ENCODE measurements around the gene RYR1. TPM values are rescaled to one million over a fixed set of nuclear protein-coding genes. Genes with fewer than 3 reads are reported as not detected.

Gene RYR1
- total RNA-seq, 1 donor from 2014 or later = 0.32 TPM

DNA sequence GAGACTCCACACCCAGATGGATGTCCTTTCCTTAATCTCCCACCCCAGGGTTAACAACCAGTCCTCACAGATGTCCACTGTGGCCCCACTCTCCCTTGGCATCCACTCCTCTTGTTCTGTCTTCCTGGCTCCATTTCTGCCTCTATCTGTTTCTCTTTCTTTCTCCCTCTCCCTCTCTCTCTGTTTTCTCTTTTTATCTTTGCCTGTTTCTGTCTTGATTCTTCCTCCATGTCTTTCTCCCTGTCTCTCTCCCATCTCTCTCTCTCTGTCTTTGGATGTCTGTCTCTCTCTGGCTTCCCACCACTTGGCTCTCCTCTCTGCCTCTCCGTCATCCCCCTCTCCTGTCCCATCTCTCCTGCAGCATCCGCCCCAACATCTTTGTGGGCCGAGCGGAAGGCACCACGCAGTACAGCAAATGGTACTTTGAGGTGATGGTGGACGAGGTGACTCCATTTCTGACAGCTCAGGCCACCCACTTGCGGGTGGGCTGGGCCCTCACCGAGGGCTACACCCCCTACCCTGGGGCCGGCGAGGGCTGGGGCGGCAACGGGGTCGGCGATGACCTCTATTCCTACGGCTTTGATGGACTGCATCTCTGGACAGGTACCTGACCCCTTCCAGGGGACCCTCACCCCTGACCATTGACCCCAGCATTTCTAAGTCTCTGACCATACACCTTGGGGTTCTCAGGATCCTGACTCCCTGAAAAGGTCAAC lies 24.4 kb downstream of the RYR1 start:
- Mint-ChIP-seq H3K36me3 (ENCODE audit: low read depth) (peaks cover 1% of the 10 kb centered on the region), H3K27me3 (ENCODE audit: low read depth) (peaks cover 10% of the 10 kb centered on the region), H3K9me3 (ENCODE audit: low read depth) (no peaks in the 10 kb centered on the region), H3K4me1 (ENCODE audit: low read depth) (no peaks in the 10 kb centered on the region), H3K4me3 (ENCODE audit: unreplicated experiment) (no peak overlapping the region), H3K27ac (ENCODE audit: unreplicated experiment) (peak overlapping the region; percentile 67)
- no peak for DNase-seq (ENCODE audit: low spot score)
- TF ChIP-seq, protein P1, sequence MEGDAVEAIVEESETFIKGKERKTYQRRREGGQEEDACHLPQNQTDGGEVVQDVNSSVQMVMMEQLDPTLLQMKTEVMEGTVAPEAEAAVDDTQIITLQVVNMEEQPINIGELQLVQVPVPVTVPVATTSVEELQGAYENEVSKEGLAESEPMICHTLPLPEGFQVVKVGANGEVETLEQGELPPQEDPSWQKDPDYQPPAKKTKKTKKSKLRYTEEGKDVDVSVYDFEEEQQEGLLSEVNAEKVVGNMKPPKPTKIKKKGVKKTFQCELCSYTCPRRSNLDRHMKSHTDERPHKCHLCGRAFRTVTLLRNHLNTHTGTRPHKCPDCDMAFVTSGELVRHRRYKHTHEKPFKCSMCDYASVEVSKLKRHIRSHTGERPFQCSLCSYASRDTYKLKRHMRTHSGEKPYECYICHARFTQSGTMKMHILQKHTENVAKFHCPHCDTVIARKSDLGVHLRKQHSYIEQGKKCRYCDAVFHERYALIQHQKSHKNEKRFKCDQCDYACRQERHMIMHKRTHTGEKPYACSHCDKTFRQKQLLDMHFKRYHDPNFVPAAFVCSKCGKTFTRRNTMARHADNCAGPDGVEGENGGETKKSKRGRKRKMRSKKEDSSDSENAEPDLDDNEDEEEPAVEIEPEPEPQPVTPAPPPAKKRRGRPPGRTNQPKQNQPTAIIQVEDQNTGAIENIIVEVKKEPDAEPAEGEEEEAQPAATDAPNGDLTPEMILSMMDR (IDR thresholded peaks at IDR 0.05) = no peak

DNA sequence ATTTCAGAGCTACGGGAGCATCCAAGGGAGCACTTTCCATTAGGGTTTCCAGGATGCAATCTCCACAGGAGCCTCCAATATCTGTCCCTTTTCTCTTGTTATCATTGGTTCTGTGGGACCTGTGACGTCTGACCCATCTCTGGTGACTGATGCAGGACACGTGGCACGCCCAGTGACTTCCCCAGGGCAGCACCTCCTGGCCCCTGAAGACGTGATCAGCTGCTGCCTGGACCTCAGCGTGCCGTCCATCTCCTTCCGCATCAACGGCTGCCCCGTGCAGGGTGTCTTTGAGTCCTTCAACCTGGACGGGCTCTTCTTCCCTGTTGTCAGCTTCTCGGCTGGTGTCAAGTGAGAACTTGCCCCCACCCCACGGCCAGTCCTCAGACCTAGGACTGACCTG lies 25.5 kb downstream of the RYR1 start:
- TF ChIP-seq, protein P1 (IDR thresholded peaks at IDR 0.05) = no peak
- peaks cover 10% of the 10 kb centered on the region for H3K27me3 Mint-ChIP-seq (ENCODE audit: low read depth)
- H3K9me3 Mint-ChIP-seq (ENCODE audit: low read depth) = no peaks in the 10 kb centered on the region
- peaks cover 1% of the 10 kb centered on the region for H3K36me3 Mint-ChIP-seq (ENCODE audit: low read depth)
- H3K27ac Mint-ChIP-seq (ENCODE audit: unreplicated experiment) = no peak overlapping the region
- no peak for DNase-seq (ENCODE audit: low spot score)
- H3K4me1 Mint-ChIP-seq (ENCODE audit: low read depth) = no peaks in the 10 kb centered on the region
- no peak overlapping the region for H3K4me3 Mint-ChIP-seq (ENCODE audit: unreplicated experiment)

DNA sequence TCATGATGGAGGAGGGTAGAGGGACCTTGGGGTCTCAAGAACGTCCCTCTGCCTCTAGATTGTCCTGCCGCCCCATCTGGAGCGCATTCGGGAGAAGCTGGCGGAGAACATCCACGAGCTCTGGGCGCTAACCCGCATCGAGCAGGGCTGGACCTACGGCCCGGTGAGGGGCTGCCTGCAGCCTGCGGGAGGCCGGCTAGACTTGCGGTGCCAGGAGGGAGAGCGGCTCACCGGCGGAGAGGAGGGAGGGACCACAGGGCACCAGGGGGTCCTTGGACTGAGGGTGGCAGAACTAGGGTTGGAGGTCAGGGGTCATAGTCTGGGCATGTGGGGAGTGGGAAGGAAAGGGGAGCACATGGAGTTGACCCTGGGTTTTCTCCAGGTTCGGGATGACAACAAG lies 29.9 kb downstream of the RYR1 start:
- no peak for DNase-seq (ENCODE audit: low spot score)
- no peaks in the 10 kb centered on the region for H3K36me3 Mint-ChIP-seq (ENCODE audit: low read depth)

DNA sequence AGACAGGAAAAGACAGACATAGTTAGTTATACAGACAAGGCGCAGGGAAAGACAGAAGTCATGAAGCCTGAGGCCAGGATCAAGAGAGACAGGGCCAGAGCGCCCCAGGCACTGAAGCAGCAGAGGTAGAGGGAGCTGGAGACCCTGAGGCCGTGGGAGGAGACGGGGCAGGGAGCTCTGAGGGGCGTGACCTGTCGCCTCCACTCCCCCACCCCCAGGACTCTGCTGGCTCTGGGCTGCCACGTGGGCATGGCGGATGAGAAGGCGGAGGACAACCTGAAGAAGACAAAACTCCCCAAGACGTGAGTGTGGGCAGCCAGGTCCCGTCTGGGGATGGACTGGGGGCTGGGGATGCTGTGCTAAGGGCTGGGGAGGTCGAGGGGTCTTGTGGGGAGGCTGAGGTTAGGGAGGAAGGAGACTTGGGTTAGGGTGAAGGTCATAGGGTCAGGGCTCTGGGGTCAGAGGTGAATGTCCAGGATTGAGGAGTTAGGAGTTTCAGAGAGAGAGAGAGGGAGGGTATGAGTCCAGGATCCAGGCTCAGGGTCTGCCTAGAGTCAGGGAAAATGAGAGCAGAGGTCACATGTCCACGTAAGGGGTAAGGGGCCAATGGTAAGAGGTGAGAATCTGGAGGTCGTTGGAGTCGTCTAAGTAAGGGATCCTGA lies 31.1 kb downstream of the RYR1 start:
- Mint-ChIP-seq H3K4me1 (ENCODE audit: low read depth) (no peaks in the 10 kb centered on the region), H3K4me3 (ENCODE audit: unreplicated experiment) (no peak overlapping the region), H3K9me3 (ENCODE audit: low read depth) (no peaks in the 10 kb centered on the region), H3K27me3 (ENCODE audit: low read depth) (peaks cover 15% of the 10 kb centered on the region), H3K27ac (ENCODE audit: unreplicated experiment) (no peak overlapping the region), H3K36me3 (ENCODE audit: low read depth) (no peaks in the 10 kb centered on the region)
- TF ChIP-seq, protein P1 (IDR thresholded peaks at IDR 0.05) = no peak
- DNase-seq (ENCODE audit: low spot score) = no peak

More for the DNA sequence above, 29.9 kb downstream of the RYR1 start:
- Mint-ChIP-seq H3K4me3 (ENCODE audit: unreplicated experiment) (no peak overlapping the region), H3K4me1 (ENCODE audit: low read depth) (no peaks in the 10 kb centered on the region), H3K27me3 (ENCODE audit: low read depth) (peaks cover 14% of the 10 kb centered on the region), H3K27ac (ENCODE audit: unreplicated experiment) (no peak overlapping the region), H3K9me3 (ENCODE audit: low read depth) (no peaks in the 10 kb centered on the region)
- TF ChIP-seq, protein P1 (IDR thresholded peaks at IDR 0.05) = no peak

DNA sequence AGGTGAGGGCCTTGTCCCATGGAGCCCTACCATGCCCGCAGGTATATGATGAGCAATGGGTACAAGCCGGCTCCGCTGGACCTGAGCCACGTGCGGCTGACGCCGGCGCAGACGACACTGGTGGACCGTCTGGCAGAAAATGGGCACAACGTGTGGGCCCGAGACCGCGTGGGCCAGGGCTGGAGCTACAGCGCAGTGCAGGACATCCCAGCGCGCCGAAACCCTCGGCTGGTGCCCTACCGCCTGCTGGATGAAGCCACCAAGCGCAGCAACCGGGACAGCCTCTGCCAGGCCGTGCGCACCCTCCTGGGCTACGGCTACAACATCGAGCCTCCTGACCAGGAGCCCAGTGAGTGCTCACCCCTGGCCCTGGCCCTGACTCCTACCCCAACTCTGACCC lies 32.6 kb downstream of the RYR1 start:
- no peak for DNase-seq (ENCODE audit: low spot score)
- Mint-ChIP-seq H3K9me3 (ENCODE audit: low read depth) (no peaks in the 10 kb centered on the region), H3K36me3 (ENCODE audit: low read depth) (no peaks in the 10 kb centered on the region), H3K4me1 (ENCODE audit: low read depth) (no peaks in the 10 kb centered on the region), H3K4me3 (ENCODE audit: unreplicated experiment) (no peak overlapping the region), H3K27me3 (ENCODE audit: low read depth) (peaks cover 25% of the 10 kb centered on the region), H3K27ac (ENCODE audit: unreplicated experiment) (no peak overlapping the region)
- TF ChIP-seq, protein P1 (IDR thresholded peaks at IDR 0.05) = no peak
